ENCODE data around the gene SBNO2.

DNA sequence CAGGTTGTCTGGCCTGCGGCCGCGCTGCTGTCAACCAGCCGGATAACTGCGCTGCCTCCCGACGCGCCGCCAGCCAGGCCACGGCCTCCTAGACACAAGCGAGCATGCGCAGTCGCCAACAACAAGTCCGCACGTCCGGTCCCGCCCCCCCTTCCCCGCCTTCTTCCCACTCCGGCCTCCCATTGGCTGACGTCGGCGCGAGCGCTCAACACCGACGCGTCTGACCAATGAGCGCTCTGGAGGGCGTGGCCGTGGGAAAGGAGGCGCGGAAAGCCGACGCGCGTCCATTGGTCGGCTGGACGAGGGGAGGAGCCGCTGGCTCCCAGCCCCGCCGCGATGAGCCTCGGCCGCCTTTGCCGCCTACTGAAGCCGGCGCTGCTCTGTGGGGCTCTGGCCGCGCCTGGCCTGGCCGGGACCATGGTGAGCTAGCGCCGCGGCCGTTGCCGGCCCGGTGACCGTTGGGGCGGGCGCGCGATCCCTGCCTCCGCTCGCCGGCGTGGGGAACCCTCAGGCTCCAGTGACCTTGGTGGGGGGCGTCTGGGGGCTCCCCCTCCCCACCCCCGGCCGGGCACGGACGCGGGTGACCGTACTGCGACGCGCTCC, 70.3 kb downstream of the SBNO2 start, which contains the start of gene GPX4:
- TF ChIP-seq, protein P1, sequence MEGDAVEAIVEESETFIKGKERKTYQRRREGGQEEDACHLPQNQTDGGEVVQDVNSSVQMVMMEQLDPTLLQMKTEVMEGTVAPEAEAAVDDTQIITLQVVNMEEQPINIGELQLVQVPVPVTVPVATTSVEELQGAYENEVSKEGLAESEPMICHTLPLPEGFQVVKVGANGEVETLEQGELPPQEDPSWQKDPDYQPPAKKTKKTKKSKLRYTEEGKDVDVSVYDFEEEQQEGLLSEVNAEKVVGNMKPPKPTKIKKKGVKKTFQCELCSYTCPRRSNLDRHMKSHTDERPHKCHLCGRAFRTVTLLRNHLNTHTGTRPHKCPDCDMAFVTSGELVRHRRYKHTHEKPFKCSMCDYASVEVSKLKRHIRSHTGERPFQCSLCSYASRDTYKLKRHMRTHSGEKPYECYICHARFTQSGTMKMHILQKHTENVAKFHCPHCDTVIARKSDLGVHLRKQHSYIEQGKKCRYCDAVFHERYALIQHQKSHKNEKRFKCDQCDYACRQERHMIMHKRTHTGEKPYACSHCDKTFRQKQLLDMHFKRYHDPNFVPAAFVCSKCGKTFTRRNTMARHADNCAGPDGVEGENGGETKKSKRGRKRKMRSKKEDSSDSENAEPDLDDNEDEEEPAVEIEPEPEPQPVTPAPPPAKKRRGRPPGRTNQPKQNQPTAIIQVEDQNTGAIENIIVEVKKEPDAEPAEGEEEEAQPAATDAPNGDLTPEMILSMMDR (IDR thresholded peaks at IDR 0.05; ENCODE audit: borderline replicate concordance, extremely low read depth, low read length, poor library complexity, severe bottlenecking): no peak
- TF ChIP-seq EZH2 (IDR thresholded peaks at IDR 0.05; ENCODE audit: borderline replicate concordance, low read depth, low read length, severe bottlenecking): no peak
